Nephron progenitor cell (in vitro differentiated cells): ENCODE measurements around the gene OR1B1.

Experiments
- DNase-seq: peaks from one replicate; pipeline ENCODE4 v3.0.0; 2021
- H3K27ac Mint-ChIP-seq: 2 replicates; pipeline ENCODE4 v1.8.0; 2021; ENCODE audit warnings: mild to moderate bottlenecking, moderate library complexity, mixed read lengths
- H3K27me3 Mint-ChIP-seq: 2 replicates; pipeline ENCODE4 v1.8.0; 2021; ENCODE audit warnings: mild to moderate bottlenecking, low read depth, mixed read lengths; ENCODE audit not compliant: poor library complexity
- H3K36me3 Mint-ChIP-seq: 2 replicates; pipeline ENCODE4 v1.8.0; 2021; ENCODE audit warnings: low read depth, mixed read lengths
- H3K4me1 Mint-ChIP-seq: 2 replicates; pipeline ENCODE4 v1.8.0; 2021; ENCODE audit warnings: mixed read lengths
- H3K4me3 Mint-ChIP-seq: 2 replicates; pipeline ENCODE4 v1.8.0; 2021; ENCODE audit warnings: mild to moderate bottlenecking, moderate library complexity, mixed read lengths
- H3K9me3 Mint-ChIP-seq: 2 replicates; pipeline ENCODE4 v1.8.0; 2021; ENCODE audit warnings: mild to moderate bottlenecking, moderate library complexity, mixed read lengths
- TF ChIP-seq, protein P1 (sequence below): fragments of 200-600 bp; sonication (generic); IDR thresholded peaks from 2 replicates; pipeline ENCODE4 v1.5.0; 2021; ENCODE audit warnings: antibody characterized with exemption

The OR1B1 gene

DNA sequence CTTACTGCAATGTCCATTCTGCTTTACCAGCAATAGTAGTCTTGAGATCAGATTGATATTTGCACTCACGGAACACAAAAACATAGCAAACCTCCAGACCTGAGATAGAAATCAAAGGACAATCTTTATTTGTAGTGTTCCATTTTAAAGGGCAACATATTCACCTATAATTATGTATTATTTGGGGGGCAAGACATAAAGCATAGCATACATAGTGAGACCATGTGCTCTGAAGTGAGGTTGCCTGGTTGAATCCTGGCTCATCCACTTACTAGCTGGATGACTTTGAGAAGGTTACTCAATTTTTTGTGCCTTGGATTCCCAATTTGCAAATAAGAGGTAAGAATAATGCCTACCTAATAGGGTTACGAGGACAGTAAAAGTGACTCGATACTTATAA is at the start of gene OR1B1:
OR1B1 (minus strand) TSS at position 101 of the 400 bp plus-strand sequence.
- Mint-ChIP-seq H3K4me3 (no peak within 1 kb of the TSS), H3K27me3 (peaks cover 4% of the 10 kb centered on the region), H3K4me1 (no peaks in the 10 kb centered on the region), H3K36me3 (no peaks in the 10 kb centered on the region), H3K27ac (no peak within 1 kb of the TSS), H3K9me3 (peaks cover 40% of the 10 kb centered on the region)
- TF ChIP-seq, protein P1, sequence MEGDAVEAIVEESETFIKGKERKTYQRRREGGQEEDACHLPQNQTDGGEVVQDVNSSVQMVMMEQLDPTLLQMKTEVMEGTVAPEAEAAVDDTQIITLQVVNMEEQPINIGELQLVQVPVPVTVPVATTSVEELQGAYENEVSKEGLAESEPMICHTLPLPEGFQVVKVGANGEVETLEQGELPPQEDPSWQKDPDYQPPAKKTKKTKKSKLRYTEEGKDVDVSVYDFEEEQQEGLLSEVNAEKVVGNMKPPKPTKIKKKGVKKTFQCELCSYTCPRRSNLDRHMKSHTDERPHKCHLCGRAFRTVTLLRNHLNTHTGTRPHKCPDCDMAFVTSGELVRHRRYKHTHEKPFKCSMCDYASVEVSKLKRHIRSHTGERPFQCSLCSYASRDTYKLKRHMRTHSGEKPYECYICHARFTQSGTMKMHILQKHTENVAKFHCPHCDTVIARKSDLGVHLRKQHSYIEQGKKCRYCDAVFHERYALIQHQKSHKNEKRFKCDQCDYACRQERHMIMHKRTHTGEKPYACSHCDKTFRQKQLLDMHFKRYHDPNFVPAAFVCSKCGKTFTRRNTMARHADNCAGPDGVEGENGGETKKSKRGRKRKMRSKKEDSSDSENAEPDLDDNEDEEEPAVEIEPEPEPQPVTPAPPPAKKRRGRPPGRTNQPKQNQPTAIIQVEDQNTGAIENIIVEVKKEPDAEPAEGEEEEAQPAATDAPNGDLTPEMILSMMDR = no peak
- DNase-seq = no peak

DNA sequence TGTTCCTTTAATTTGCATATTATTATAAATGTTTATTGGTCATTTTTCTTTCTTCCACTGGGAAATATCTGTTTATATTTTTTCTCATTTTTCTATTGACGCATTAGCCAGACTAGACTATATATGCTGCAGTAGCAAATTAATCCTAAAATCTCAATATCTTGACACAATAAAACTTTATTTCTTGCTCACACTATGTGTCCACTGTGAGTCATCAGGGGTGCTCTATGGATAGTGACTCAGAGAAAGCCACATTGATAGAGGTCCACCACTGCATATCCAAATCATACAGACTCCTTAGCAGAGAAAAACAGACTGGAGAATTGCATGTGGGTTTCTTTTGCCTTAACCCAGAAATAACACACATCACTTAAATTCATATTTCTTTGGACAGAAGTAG is 38.3 kb upstream of the OR1B1 start:
- TF ChIP-seq, protein P1 = no peak
- peaks cover 26% of the 10 kb centered on the region for H3K9me3 Mint-ChIP-seq
- no peak overlapping the region for H3K27ac Mint-ChIP-seq
- DNase-seq = no peak
- peaks cover 5% of the 10 kb centered on the region for H3K27me3 Mint-ChIP-seq
- H3K36me3 Mint-ChIP-seq = no peaks in the 10 kb centered on the region
- H3K4me1 Mint-ChIP-seq = no peaks in the 10 kb centered on the region
- no peak overlapping the region for H3K4me3 Mint-ChIP-seq

- peaks cover 6% of the 10 kb centered on the region for H3K27me3 Mint-ChIP-seq
- no peaks in the 10 kb centered on the region for H3K4me1 Mint-ChIP-seq
- no peaks in the 10 kb centered on the region for H3K36me3 Mint-ChIP-seq
- H3K4me3 Mint-ChIP-seq = no peak overlapping the region
- peaks cover 50% of the 10 kb centered on the region for H3K9me3 Mint-ChIP-seq
- TF ChIP-seq, protein P1 = no peak
- DNase-seq = no peak
- no peak overlapping the region for H3K27ac Mint-ChIP-seq
Observed at GRCh38 chr9:122684851-122685250, 27.4 kb upstream of the OR1B1 start.

DNA sequence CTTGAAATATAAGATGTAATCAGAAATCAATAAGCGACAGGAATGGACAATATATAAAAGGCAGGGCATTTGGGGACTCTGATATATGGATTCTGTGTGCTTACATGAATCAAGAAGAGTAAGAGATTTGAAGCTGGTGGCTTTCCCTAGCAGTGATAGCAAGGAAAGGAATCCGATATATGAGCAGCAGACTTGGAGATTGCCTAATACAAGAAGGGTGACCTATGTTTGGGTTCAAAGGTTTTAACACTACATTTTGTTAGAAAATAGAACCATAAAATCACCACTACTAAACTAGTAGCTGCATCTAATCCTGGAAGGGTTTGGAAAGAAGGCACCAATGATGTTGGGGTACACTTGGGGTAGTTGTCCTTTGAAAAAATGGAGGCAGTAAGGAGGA is 15.1 kb upstream of the OR1B1 start:
- Mint-ChIP-seq H3K4me3 (no peak overlapping the region), H3K27me3 (peaks cover 18% of the 10 kb centered on the region), H3K27ac (no peak overlapping the region), H3K4me1 (no peaks in the 10 kb centered on the region), H3K36me3 (no peaks in the 10 kb centered on the region), H3K9me3 (peaks cover 50% of the 10 kb centered on the region)
- TF ChIP-seq, protein P1 = no peak
- DNase-seq = no peak

DNA sequence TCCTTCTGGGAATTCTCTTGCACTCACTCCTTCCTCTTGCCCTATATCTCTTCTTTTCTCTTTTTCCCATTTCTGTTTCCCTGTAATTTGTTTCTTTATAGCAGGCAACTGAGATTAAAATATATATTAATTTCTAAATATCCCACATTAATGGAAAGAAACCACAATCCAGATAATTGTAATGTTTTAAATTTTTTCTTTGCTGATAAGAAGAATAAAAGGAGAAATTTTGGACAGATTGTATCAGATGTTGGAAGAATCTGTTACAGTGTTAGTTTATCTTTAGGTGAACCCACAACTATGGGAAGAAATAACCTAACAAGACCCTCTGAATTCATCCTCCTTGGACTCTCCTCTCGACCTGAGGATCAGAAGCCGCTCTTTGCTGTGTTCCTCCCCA is 4.0 kb upstream of the OR1B1 start, which contains the start of gene OR1L1:
OR1L1 (plus strand) TSS at position 301 of the 400 bp plus-strand sequence; CDS start at position 301, 0 bp downstream.
- no peaks in the 10 kb centered on the region for H3K4me1 Mint-ChIP-seq
- peaks cover 4% of the 10 kb centered on the region for H3K27me3 Mint-ChIP-seq
- no peaks in the 10 kb centered on the region for H3K36me3 Mint-ChIP-seq
- peaks cover 52% of the 10 kb centered on the region for H3K9me3 Mint-ChIP-seq
- TF ChIP-seq, protein P1 = no peak
- no peak within 1 kb of the TSS for H3K27ac Mint-ChIP-seq
- no peak for DNase-seq
- no peak within 1 kb of the TSS for H3K4me3 Mint-ChIP-seq

DNA sequence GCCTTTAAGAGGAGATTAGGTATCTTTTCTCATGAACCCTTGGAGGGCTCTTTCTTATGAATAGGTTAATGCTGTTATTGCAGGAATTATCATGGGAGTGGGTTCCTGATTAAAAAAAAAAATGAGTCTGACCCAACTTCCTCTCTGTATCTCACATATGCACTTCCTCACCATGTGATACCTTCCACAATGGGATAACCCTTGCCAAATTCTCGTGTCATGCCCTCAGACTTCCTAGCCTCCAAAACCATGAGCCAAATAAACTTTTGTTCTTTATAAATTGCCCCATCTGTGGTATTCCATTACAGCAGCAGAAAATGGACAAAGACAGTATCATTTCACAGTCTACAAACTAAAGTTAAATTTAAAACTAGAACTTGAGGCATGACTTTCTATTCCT is 1.0 kb downstream of the OR1B1 start:
- Mint-ChIP-seq H3K4me1 (no peaks in the 10 kb centered on the region), H3K4me3 (no peak overlapping the region), H3K9me3 (peaks cover 36% of the 10 kb centered on the region), H3K36me3 (no peaks in the 10 kb centered on the region), H3K27me3 (peaks cover 4% of the 10 kb centered on the region), H3K27ac (no peak overlapping the region)
- TF ChIP-seq, protein P1 = no peak
- DNase-seq = no peak
